Endothelial cell of umbilical vein (primary cell): ENCODE measurements around the gene SORL1. TPM values are rescaled to one million over a fixed set of nuclear protein-coding genes. Genes with fewer than 3 reads are reported as not detected.

Source experiments
- BruUV-seq: library from RNA; stranded (reverse); fragments of 400-500 nt; replicated peaks from 2 replicates; lab custom pipeline; 2021; lab: Mats Ljungman, UMichigan
- CTCF ChIA-PET: fragments of 300-600, 350-600 bp; sonication (Branson Sonifier 250); formaldehyde crosslinking; loops from one replicate; lab custom pipeline; 2021; ENCODE audit warnings: antibody characterized with exemption, inconsistent platforms; lab: Charles Lee
- POLR2A ChIA-PET: fragments of 300-600, 350-600 bp; sonication (Branson Sonifier 250); formaldehyde crosslinking; loops from one replicate; lab custom pipeline; 2021; ENCODE audit warnings: antibody characterized with exemption, inconsistent platforms; lab: Charles Lee
- DNase-seq: peaks from one replicate; pipeline ENCODE4 v3.0.0-alpha.2; 2011; ENCODE audit warnings: low read depth, low spot score
- FAIRE-seq: peaks from 2 replicates; lab custom pipeline; 2011; peaks lifted over from hg19 to GRCh38; lab: Jason Lieb, UNC
- H2AFZ ChIP-seq: 2 replicates; pipeline ENCODE4 v1.6.0; 2012; ENCODE audit warnings: low read depth, low read length, control low read depth, inconsistent platforms
- H3K27ac ChIP-seq: 2 replicates; pipeline ENCODE4 v1.5.1; 2011; ENCODE audit warnings: low read depth, mild to moderate bottlenecking, control low read depth, low read length, moderate library complexity; ENCODE audit not compliant: insufficient read depth
- H3K27me3 ChIP-seq, 2 experiments: 2 replicates each; pipeline versions ENCODE4 v1.6.0 to v1.6.1; 2011; ENCODE audit warnings: low read length in 2 of 2, mixed read lengths in 1 of 2; ENCODE audit not compliant: control insufficient read depth in 2 of 2, insufficient read depth in 2 of 2
- H3K36me3 ChIP-seq, 2 experiments: 2 replicates in 1 of 2; 3 replicates in 1 of 2; pipeline ENCODE4 v1.5.1; 2011; ENCODE audit warnings: low read length in 2 of 2, mild to moderate bottlenecking in 1 of 2, moderate library complexity in 1 of 2; ENCODE audit not compliant: control insufficient read depth in 2 of 2, insufficient read depth in 2 of 2; ENCODE audit errors: extremely low read depth in 1 of 2
- H3K4me1 ChIP-seq: 3 replicates; pipeline ENCODE4 v1.5.1; 2011; ENCODE audit warnings: mild to moderate bottlenecking, low read length; ENCODE audit not compliant: control insufficient read depth, insufficient read depth; ENCODE audit errors: extremely low read depth
- H3K4me2 ChIP-seq: 2 replicates; pipeline ENCODE4 v1.6.1; 2011; ENCODE audit warnings: low read length, control low read depth, mixed read lengths; ENCODE audit not compliant: insufficient read depth
- H3K4me3 ChIP-seq, 3 experiments: fragments of 200-600 bp in 1 of 3; sonication (generic), shearing (Covaris generic) in 1 of 3; replicated peaks in 1 of 3; 2 replicates each; pipeline ENCODE4 v1.5.1; 2011 to 2016; ENCODE audit warnings: control low read depth in 3 of 3, low read length in 3 of 3, mild to moderate bottlenecking in 2 of 3, inconsistent platforms in 1 of 3, low read depth in 1 of 3, moderate library complexity in 1 of 3; ENCODE audit not compliant: insufficient read depth in 1 of 3
- H3K79me2 ChIP-seq: 2 replicates; pipeline ENCODE4 v1.6.0; 2012; ENCODE audit warnings: low read length, inconsistent platforms; ENCODE audit not compliant: control insufficient read depth, insufficient read depth
- H3K9ac ChIP-seq: replicated peaks from 2 replicates; pipeline ENCODE3; 2011; ENCODE audit warnings: low read length, control low read depth; ENCODE audit not compliant: insufficient read depth; ENCODE audit errors: extremely low read depth
- H3K9me1 ChIP-seq: replicated peaks from 3 replicates; pipeline ENCODE4 v1.6.0; 2011; ENCODE audit warnings: mild to moderate bottlenecking, low read length; ENCODE audit not compliant: control insufficient read depth, insufficient read depth; ENCODE audit errors: extremely low read depth
- H3K9me3 ChIP-seq: replicated peaks from 2 replicates; pipeline ENCODE4 v1.5.1; 2012; ENCODE audit warnings: low read length, inconsistent platforms; ENCODE audit not compliant: control insufficient read depth, insufficient read depth
- H4K20me1 ChIP-seq: replicated peaks from 2 replicates; pipeline ENCODE3; 2011; ENCODE audit warnings: mild to moderate bottlenecking, low read length; ENCODE audit not compliant: control insufficient read depth, insufficient read depth; ENCODE audit errors: extremely low read depth
- EZH2 ChIP-seq: IDR thresholded peaks from 2 replicates; pipeline ENCODE4 v1.6.1; 2012; ENCODE audit warnings: borderline replicate concordance, low read depth, mild to moderate bottlenecking, moderate library complexity, low read length, inconsistent platforms; ENCODE audit not compliant: severe bottlenecking
- FOS ChIP-seq: IDR thresholded peaks from 2 replicates; pipeline ENCODE4 v1.6.1; 2011; ENCODE audit warnings: mild to moderate bottlenecking, low read length, moderate library complexity, borderline replicate concordance; ENCODE audit not compliant: insufficient read depth
- GATA2 ChIP-seq: IDR thresholded peaks from 2 replicates; pipeline ENCODE4 v1.7.0; 2011; ENCODE audit warnings: low read depth, mild to moderate bottlenecking, moderate library complexity, mixed read lengths, low read length; ENCODE audit not compliant: insufficient read length, insufficient read depth
- JUN ChIP-seq: IDR thresholded peaks from 2 replicates; pipeline ENCODE4 v1.6.1; 2011; ENCODE audit warnings: borderline replicate concordance, low read depth; ENCODE audit not compliant: insufficient read length, insufficient read depth
- MYC ChIP-seq: IDR thresholded peaks from one replicate; pipeline ENCODE4 v1.6.1; 2011; ENCODE audit warnings: mild to moderate bottlenecking, low read depth, low read length
- POLR2A ChIP-seq: IDR thresholded peaks from 2 replicates; pipeline ENCODE4 v1.6.1; 2012; ENCODE audit warnings: low read depth, mild to moderate bottlenecking, control low read depth, low read length
- POLR2AphosphoS5 ChIP-seq: IDR thresholded peaks from 2 replicates; pipeline ENCODE4 v1.6.1; 2012; ENCODE audit warnings: low read depth, mild to moderate bottlenecking, control low read depth, low read length, moderate library complexity; ENCODE audit not compliant: insufficient read depth
- dilution Hi-C: fragments of 300-500 bp; cut with MboI; formaldehyde crosslinking; loops from one replicate; pipeline ENCODE4 v1.15.0; 2019; ENCODE audit warnings: low sequenced_read_pairs; ENCODE audit not compliant: extremely low pct_ligation_motif_present
- intact Hi-C: fragments of 100-400 bp; cut with micrococcal nuclease; formaldehyde crosslinking; loops from one replicate; pipeline ENCODE4 v1.10.0; 2022
- polyA plus RNA-seq, 4 experiments: library from polyadenylated mRNA; depleted of rRNA in 3 of 4; stranded (reverse) in 3 of 4; unstranded in 1 of 4; fragments of >200 nt; gene quantifications; 2 replicates each; pipeline versions ENCODE4 v1.2.1 to v1.2.3, GENCODE V29; 2011 to 2012; ENCODE audit warnings: missing spikeins in 1 of 4
- total RNA-seq: library from RNA; stranded (reverse); gene quantifications from 2 replicates; pipeline ENCODE4 v1.2.3, GENCODE V29; 2021
- TF ChIP-seq, protein P1 (sequence below): IDR thresholded peaks from 2 replicates; pipeline ENCODE4 v1.6.1; 2011; ENCODE audit not compliant: insufficient read depth, insufficient read length
- TF ChIP-seq, protein P2 (sequence below), 2 donors: IDR thresholded peaks; 1 replicate in 1 of 2; 2 replicates in 1 of 2; pipeline ENCODE4 v1.5.1; 2011; ENCODE audit warnings: low read length in 2 of 2, mild to moderate bottlenecking in 2 of 2, moderate library complexity in 2 of 2, control low read depth in 1 of 2, inconsistent platforms in 1 of 2, low read depth in 1 of 2; ENCODE audit not compliant: insufficient read depth in 1 of 2; ENCODE audit errors: extremely low read depth in 1 of 2

SORL1 gene
- total and polyA plus RNA-seq, 2 donors (not counting 3 experiments of a cell fraction or from before 2014, with no cell fraction given): 0.17 to 0.31 TPM

DNA sequence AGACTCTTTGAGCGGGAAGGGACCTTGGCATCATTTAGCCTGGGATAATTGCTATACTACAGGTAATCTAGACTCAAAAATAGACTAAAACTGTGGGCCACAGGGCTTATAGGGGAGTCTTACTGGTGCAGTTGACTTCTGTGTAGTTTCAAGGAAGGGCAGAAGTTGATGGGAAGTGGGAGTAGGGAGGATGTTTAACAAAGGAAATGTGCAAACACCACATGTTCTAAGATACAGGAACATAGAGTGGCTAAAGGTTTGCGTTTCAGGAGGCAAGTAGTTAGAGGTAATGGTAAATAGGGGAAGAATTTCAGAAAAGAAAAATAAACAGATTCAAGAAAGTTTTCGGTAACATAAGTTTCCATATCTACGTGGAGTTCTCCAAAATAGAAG is 14.4 kb upstream of the SORL1 start:
- Histone ChIP-seq H2AFZ (no peak overlapping the region), H3K9me1 (no peaks in the 10 kb centered on the region), H3K79me2 (no peaks in the 10 kb centered on the region), H3K4me1 (no peaks in the 10 kb centered on the region), H3K36me3 (no peaks in the 10 kb centered on the region), H3K4me3 (no peak overlapping the region), H3K27ac (no peak overlapping the region), H4K20me1 (no peaks in the 10 kb centered on the region), H3K4me2 (no peak overlapping the region), H3K9ac (no peak overlapping the region), H3K27me3 (peaks cover 0 to 3% of the 10 kb centered on the region in 2 experiments), H3K9me3 (no peaks in the 10 kb centered on the region)
- dilution Hi-C loops (no loop called here), intact Hi-C loops (no loop called here)
- no TSS peak for BruUV-seq
- POLR2A ChIA-PET: no interaction called here
- TF ChIP-seq POLR2AphosphoS5: no peak
- no peak for TF ChIP-seq GATA2
- TF ChIP-seq FOS: no peak
- TF ChIP-seq EZH2: no peak
- TF ChIP-seq JUN: no peak
- TF ChIP-seq MYC: no peak
- no peak for TF ChIP-seq POLR2A
- TF ChIP-seq, protein P1, sequence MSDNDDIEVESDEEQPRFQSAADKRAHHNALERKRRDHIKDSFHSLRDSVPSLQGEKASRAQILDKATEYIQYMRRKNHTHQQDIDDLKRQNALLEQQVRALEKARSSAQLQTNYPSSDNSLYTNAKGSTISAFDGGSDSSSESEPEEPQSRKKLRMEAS: no peak
- TF ChIP-seq, protein P2, sequence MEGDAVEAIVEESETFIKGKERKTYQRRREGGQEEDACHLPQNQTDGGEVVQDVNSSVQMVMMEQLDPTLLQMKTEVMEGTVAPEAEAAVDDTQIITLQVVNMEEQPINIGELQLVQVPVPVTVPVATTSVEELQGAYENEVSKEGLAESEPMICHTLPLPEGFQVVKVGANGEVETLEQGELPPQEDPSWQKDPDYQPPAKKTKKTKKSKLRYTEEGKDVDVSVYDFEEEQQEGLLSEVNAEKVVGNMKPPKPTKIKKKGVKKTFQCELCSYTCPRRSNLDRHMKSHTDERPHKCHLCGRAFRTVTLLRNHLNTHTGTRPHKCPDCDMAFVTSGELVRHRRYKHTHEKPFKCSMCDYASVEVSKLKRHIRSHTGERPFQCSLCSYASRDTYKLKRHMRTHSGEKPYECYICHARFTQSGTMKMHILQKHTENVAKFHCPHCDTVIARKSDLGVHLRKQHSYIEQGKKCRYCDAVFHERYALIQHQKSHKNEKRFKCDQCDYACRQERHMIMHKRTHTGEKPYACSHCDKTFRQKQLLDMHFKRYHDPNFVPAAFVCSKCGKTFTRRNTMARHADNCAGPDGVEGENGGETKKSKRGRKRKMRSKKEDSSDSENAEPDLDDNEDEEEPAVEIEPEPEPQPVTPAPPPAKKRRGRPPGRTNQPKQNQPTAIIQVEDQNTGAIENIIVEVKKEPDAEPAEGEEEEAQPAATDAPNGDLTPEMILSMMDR (IDR thresholded peaks at IDR 0.05; ENCODE audit: extremely low read depth in 1 of 2, insufficient read depth in 1 of 2, low read depth in 1 of 2, low read length in 2 of 2): no peak
- CTCF ChIA-PET: no interaction called here
- FAIRE-seq (no peak), DNase-seq (no peak)
